HG02798 (cell line): ENCODE results near the gene PIP5K1B.
"Not testable (repeated sequence)": the region's sequence is repeated elsewhere in the genome, so short reads cannot be mapped to it uniquely, and the experiment has no call there.

ENCODE experiments used
- ATAC-seq: cut with Tn5 transposase; IDR thresholded peaks from one replicate; pipeline ENCODE4 v1.9.1; 2021; ENCODE audit warnings: mild to moderate bottlenecking; ENCODE audit not compliant: unreplicated experiment, poor library complexity

Gene PIP5K1B

DNA sequence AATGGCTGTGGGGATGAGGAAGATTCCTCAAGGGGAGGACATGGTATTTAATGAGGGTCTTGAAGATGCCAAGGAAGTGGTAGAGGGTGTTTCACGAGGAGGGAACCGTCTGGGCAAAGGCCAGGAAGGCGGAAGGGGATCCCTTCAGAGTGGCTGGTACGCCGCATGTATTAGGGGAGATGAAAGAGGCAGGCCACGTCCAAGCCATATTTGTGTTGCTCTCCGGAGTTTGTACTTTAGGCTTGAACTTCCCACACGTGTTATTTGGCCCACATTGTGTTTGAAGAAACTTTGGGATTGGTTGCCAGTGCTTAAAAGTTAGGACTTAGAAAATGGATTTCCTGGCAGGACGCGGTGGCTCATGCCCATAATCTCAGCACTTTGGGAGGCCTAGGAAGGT lies 331.8 kb downstream of the PIP5K1B start:
- ATAC-seq, result no peak

GRCh38 chr9:69040646-69041045 lies 335.6 kb downstream of the PIP5K1B start:
- no peak for ATAC-seq

- no peak for ATAC-seq
These were observed 339.5 kb downstream of the PIP5K1B start for GRCh38 chr9:69044240-69045219.

DNA sequence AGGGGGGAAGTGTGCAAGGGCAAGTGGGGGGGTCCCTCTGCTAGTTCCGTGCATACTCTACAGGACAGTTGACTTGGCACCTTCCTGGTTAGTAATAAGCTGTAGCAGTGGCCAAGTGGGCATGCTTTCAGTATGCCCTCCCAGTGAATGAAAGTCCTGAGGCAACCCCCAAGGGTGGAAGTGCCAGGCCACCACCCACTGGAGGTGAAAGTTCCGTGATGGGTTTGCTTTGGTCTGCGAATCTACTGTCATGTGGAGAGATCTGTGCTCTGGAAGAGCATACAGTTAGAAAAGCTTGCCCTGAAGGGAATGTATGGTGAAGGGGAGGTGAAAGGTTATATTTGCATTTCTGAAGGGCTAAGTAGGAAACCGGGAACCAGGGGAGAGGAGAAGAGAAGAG lies 340.8 kb downstream of the PIP5K1B start:
- ATAC-seq, result no peak

DNA sequence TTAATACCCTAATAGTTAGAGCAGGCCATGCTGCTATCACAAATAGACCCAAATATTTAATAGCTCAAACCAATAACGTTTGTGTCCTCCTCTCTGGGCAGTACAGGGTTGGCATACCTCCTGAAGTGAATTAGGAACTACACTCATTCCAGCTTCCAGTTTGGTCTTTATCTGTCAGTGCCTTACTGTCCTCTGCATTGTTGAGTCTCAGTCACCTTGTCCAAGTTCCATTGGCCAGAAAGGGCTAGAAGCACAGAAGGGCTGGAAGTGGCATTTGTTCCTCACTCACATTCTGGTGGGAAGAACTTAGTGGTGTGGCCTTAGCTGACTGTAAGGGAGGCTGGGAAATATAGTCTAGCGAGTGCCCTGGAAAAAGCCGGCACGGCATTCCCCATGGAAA lies 341.7 kb downstream of the PIP5K1B start:
- no peak for ATAC-seq

DNA sequence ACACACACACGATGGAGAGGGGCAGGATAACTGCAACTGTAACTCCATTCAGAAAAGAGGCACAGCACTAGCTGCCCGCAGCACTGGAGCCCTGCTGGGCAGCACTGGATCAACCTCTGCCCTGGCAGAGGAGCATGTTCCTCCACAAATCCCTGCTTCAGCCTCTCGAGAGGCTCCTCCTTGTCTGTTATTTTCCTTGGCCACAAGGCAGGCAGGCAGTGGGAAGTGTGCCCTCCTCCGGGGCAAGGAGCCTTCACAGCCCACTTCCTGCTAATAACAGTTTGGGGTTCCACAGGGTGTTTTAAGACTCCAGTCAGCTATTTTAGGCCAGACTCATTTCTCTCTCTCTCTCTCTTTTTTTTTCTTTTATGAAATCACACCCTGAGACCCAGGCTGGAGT lies 342.3 kb downstream of the PIP5K1B start:
- ATAC-seq, result no peak

- no peak for ATAC-seq
These were observed 344.1 kb downstream of the PIP5K1B start for GRCh38 chr9:69049094-69049493.

DNA sequence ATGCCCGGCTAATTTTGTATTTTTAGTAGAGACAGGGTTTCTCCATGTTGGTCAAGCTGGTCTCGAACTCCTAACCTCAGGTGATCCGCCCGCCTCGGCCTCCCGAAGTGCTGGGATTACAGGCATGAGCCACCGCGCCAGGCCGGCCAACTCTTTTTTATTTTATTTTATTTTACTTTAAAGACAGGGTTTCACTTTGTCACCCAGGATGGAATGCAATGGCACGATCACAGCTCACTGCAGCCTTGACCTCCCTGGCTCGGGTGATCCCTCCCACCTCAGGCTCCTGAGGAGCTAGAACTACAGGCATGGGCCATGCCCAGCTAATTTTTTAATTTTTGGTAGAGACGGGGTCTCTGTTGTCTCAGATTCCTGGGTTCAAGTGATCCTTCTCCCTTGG lies 345.9 kb downstream of the PIP5K1B start:
- ATAC-seq, result not testable (repeated sequence)

GRCh38 chr9:69054989-69055388 lies 349.9 kb downstream of the PIP5K1B start:
- no peak for ATAC-seq

DNA sequence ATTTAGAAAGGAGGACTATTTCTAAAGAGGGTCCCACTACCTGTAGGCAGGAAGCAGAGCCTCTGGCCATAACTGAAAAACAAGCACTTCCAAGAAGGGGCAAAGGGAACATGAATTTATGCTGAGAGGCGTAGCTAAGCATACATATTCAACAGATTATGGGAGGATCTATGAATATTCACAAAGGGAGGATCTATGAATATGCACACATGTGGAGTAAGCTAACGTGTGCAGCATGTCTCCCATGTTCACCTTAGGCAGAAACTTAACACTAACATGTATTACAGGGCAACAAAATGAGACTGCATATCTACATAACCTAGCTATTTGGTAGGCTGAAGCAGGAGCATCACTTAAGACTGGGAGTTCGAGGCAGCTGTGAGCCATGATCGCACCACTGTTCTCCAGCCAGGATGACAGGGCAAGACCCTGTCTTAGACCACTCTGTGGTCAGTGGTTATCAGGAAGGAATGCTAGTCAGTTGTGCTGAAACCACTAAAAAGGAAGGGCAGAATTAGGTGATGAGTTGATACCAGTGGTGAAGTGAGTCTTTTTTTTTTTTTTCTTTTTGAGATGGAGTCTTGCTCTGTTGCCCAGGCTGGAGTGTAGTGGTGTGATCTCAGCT lies 351.3 kb downstream of the PIP5K1B start:
- no peak for ATAC-seq

- no peak for ATAC-seq
These were observed 353.1 kb downstream of the PIP5K1B start for GRCh38 chr9:69058101-69058500.
